Measurements from ENCODE around the gene SNAP91. TPM values are rescaled to one million over a fixed set of nuclear protein-coding genes. Genes with fewer than 3 reads are reported as not detected.

SNAP91 gene
- total RNA-seq, 1 experiment from 2014 or later, result 1.3 TPM

- no peaks in the 10 kb centered on the region for H3K9me3 Mint-ChIP-seq
- Histone ChIP-seq H2AFZ (ENCODE audit: low read length) (no peak overlapping the region), H4K8ac (replicated peaks; ENCODE audit: insufficient read length, low read depth, low read length) (no peak overlapping the region), H3K27me3 (ENCODE audit: insufficient read depth, low read length) (no peaks in the 10 kb centered on the region), H2BK15ac (ENCODE audit: low read depth, low read length) (no peak overlapping the region), H2AK5ac (ENCODE audit: insufficient read length, low read length) (no peak overlapping the region), H3K56ac (ENCODE audit: insufficient read length, low read depth, low read length) (no peak overlapping the region), H4K5ac (ENCODE audit: insufficient read length, low read depth, low read length) (no peak overlapping the region), H3K23me2 (ENCODE audit: insufficient read length, low read depth, low read length, poor library complexity, severe bottlenecking) (no peaks in the 10 kb centered on the region), H2BK12ac (ENCODE audit: insufficient read length, low read depth, low read length) (no peak overlapping the region), H3K4ac (ENCODE audit: low read depth, low read length) (no peak overlapping the region), H3K4me2 (ENCODE audit: insufficient read depth, insufficient read length, low read length) (no peak overlapping the region), H4K91ac (ENCODE audit: insufficient read length, low read depth, low read length) (no peak overlapping the region), H2BK20ac (ENCODE audit: low read depth, low read length, poor library complexity, severe bottlenecking) (no peak overlapping the region), H3K23ac (ENCODE audit: insufficient read length, low read depth, low read length) (no peak overlapping the region), H4K20me1 (ENCODE audit: control insufficient read depth, insufficient read depth, insufficient read length) (no peaks in the 10 kb centered on the region), H3K9me3 (ENCODE audit: control insufficient read depth, low read depth, low read length) (no peaks in the 10 kb centered on the region), H3K14ac (ENCODE audit: insufficient read depth, low read length) (no peak overlapping the region), H2BK5ac (ENCODE audit: insufficient read length, low read length) (no peak overlapping the region), H3T11ph (ENCODE audit: low read length) (no peak overlapping the region), H2BK120ac (ENCODE audit: low read depth, low read length, poor library complexity, severe bottlenecking) (no peak overlapping the region), H3K18ac (ENCODE audit: insufficient read length, low read depth, low read length) (no peak overlapping the region), H3K9ac (ENCODE audit: extremely low read depth, insufficient read length, low read length) (no peak overlapping the region), H3K79me2 (ENCODE audit: insufficient read depth, low read length) (no peaks in the 10 kb centered on the region), H3K4me1 (ENCODE audit: insufficient read depth, low read length) (no peaks in the 10 kb centered on the region; the same call in 1 of the 2 replicates), H3K79me1 (ENCODE audit: insufficient read depth, low read depth, low read length, poor library complexity, severe bottlenecking) (no peaks in the 10 kb centered on the region), H3K27ac (ENCODE audit: insufficient read length, low read depth, low read length) (no peak overlapping the region)
- no peaks in the 10 kb centered on the region for H3K36me3 Mint-ChIP-seq (ENCODE audit: insufficient read depth in 1 of 3, low read depth in 3 of 3)
- DNase-seq, result peak; percentile 29
- no CpG with 5 or more reads among the region's 7 CpGs for WGBS (ENCODE audit: extremely low coverage, insufficient read length, low lambda C conversion rate)
- H3K27me3 Mint-ChIP-seq (ENCODE audit: low read depth), result no peaks in the 10 kb centered on the region
- no peak for TF ChIP-seq CTCF (conservative IDR thresholded peaks at IDR 0.05)
- no peak overlapping the region; a peak in 1 of 7 replicates for H3K27ac Mint-ChIP-seq
- H3K4me3 Mint-ChIP-seq, result no peak overlapping the region
- H3K4me1 Mint-ChIP-seq, result peaks cover 9 to 10% of the 10 kb centered on the region in 2 experiments
Measured at GRCh38 chr6:83637953-83638352, 70.9 kb downstream of the SNAP91 start.
